Measurements from ENCODE around the gene TRIM51. TPM values are rescaled to one million over a fixed set of nuclear protein-coding genes. Genes with fewer than 3 reads are reported as not detected.
"Not testable (repeated sequence)": the region's sequence is repeated elsewhere in the genome, so short reads cannot be mapped to it uniquely, and the experiment has no call there.

The TRIM51 gene
- total RNA-seq, 1 experiment from 2014 or later, result not detected

DNA sequence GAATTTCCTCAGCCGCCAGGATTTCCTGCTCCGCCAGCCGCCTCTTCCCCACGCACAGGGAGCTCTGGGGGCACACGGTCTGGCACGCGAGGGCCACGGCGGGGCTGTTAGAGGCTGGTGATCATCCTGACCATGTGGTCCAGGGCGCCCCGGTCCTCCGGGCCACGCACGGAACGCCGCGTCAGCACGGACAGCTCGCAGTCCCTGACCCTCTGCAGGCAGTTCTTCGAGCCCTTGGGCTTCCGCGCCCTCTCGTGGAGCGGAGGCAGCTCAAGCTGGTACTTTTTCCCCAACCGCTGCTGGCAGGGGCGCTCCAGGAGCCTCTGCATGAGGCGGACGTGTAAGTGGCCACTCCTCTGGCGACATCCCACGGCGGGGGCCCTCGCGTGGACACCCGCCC lies 10.0 kb upstream of the TRIM51 start:
- H3K4me1 Mint-ChIP-seq (ENCODE audit: low read depth, unreplicated experiment); BruUV-seq (replicated peaks); H3K9me3 Mint-ChIP-seq (ENCODE audit: unreplicated experiment); DNase-seq; H3K27me3 Mint-ChIP-seq (ENCODE audit: insufficient read depth, unreplicated experiment); H3K27ac Mint-ChIP-seq (ENCODE audit: unreplicated experiment); H3K36me3 Mint-ChIP-seq (ENCODE audit: insufficient read depth, unreplicated experiment); intact Hi-C loops (cut with micrococcal nuclease; ENCODE audit: unreplicated experiment); H3K4me3 ChIP-seq (ENCODE audit: low read depth, low read length); H3K4me3 Mint-ChIP-seq (ENCODE audit: unreplicated experiment); H3K9me3 ChIP-seq; H3K36me3 ChIP-seq (ENCODE audit: control insufficient read depth, insufficient read depth, low read length); H3K27me3 ChIP-seq (replicated peaks; ENCODE audit: control insufficient read depth, insufficient read depth, low read length); H3K4me1 ChIP-seq: not testable (repeated sequence)
- POLR2A ChIA-PET, result interaction anchor here (0.6 kb wide), 1 partner anchor 399 kb away, joined by 4 read pairs; no protein-coding TSS in a partner anchor
- CTCF ChIA-PET, result interaction anchor here (0.6 kb wide), 1 partner anchor 283 kb away, joined by 3 read pairs; no protein-coding TSS in a partner anchor

DNA sequence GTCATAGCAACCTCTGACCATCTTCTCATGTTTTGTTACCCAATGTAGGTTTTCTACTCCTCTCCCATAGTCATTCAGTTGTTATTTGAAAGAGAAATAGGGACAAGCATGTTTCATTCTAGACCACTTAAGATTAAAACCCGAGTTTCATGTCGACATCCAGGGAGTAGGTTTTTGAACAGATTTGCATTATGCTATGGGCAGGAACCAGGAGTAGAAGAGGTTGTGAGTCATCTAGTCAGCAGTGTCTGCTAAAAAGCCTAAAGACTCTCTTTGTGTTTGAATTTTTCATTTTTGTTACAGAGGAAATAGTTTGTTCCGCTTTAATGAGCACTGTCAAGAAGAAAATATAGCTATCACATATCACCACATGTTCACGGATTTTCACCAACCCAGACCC lies 1.9 kb downstream of the TRIM51 start:
- H3K27me3 ChIP-seq (replicated peaks; ENCODE audit: control insufficient read depth, insufficient read depth, low read length); H3K36me3 Mint-ChIP-seq (ENCODE audit: insufficient read depth, unreplicated experiment); DNase-seq; POLR2A ChIA-PET; BruUV-seq (replicated peaks); H3K9me3 Mint-ChIP-seq (ENCODE audit: unreplicated experiment); H3K4me1 Mint-ChIP-seq (ENCODE audit: low read depth, unreplicated experiment); CTCF ChIA-PET; H3K4me1 ChIP-seq; H3K27me3 Mint-ChIP-seq (ENCODE audit: insufficient read depth, unreplicated experiment); H3K4me3 ChIP-seq (ENCODE audit: low read depth, low read length); H3K4me3 Mint-ChIP-seq (ENCODE audit: unreplicated experiment); H3K27ac Mint-ChIP-seq (ENCODE audit: unreplicated experiment); H3K9me3 ChIP-seq; H3K36me3 ChIP-seq (ENCODE audit: control insufficient read depth, insufficient read depth, low read length): not testable (repeated sequence)
- intact Hi-C loops (cut with micrococcal nuclease; ENCODE audit: unreplicated experiment), result loop anchor here (10.0 kb wide), 1 partner anchor 70 kb away; the partner anchor contains the start of genes OR5D18 and OR5L1

DNA sequence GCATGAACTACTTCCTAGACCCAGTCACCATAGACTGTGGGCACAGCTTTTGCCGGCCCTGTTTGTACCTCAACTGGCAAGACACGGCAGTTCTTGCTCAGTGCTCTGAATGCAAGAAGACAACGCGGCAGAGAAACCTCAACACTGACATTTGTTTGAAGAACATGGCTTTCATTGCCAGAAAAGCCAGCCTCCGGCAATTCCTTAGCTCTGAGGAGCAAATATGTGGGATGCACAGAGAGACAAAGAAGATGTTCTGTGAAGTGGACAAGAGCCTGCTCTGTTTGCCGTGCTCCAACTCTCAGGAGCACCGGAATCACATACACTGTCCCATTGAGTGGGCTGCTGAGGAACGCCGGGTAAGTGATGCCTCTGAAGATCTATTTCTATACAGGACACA lies 2.4 kb downstream of the TRIM51 start:
- H3K4me1 Mint-ChIP-seq (ENCODE audit: low read depth, unreplicated experiment); DNase-seq; H3K36me3 ChIP-seq (ENCODE audit: control insufficient read depth, insufficient read depth, low read length); H3K9me3 ChIP-seq; H3K27me3 ChIP-seq (replicated peaks; ENCODE audit: control insufficient read depth, insufficient read depth, low read length); H3K27ac Mint-ChIP-seq (ENCODE audit: unreplicated experiment); H3K9me3 Mint-ChIP-seq (ENCODE audit: unreplicated experiment); CTCF ChIA-PET; H3K4me3 Mint-ChIP-seq (ENCODE audit: unreplicated experiment); H3K4me1 ChIP-seq; H3K4me3 ChIP-seq (ENCODE audit: low read depth, low read length); POLR2A ChIA-PET; H3K36me3 Mint-ChIP-seq (ENCODE audit: insufficient read depth, unreplicated experiment); BruUV-seq (replicated peaks); H3K27me3 Mint-ChIP-seq (ENCODE audit: insufficient read depth, unreplicated experiment): not testable (repeated sequence)
- intact Hi-C loops (cut with micrococcal nuclease; ENCODE audit: unreplicated experiment), result loop anchor here (10.0 kb wide), 1 partner anchor 71 kb away; the partner anchor contains the start of genes OR5D18 and OR5L1

DNA sequence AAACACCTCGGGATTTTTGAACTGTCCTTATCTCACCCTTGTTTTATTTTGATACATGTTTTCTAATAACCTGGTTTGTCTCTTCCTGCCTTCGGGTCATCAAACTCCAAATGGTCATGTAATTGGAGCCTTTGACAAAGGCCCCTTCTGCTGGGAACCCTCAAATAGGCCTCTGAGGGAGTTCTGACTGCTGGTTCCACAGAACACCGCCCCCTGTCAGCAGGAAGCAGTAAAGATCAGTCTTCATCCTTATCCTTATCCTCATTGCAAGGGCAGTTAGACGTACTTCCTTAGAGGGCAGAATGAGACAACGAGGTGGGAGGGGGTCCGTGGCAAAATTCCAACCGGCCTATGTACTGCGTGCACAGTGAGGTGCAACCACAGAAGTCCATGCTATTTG lies 12.1 kb downstream of the TRIM51 start:
- TF ChIP-seq, protein P1, sequence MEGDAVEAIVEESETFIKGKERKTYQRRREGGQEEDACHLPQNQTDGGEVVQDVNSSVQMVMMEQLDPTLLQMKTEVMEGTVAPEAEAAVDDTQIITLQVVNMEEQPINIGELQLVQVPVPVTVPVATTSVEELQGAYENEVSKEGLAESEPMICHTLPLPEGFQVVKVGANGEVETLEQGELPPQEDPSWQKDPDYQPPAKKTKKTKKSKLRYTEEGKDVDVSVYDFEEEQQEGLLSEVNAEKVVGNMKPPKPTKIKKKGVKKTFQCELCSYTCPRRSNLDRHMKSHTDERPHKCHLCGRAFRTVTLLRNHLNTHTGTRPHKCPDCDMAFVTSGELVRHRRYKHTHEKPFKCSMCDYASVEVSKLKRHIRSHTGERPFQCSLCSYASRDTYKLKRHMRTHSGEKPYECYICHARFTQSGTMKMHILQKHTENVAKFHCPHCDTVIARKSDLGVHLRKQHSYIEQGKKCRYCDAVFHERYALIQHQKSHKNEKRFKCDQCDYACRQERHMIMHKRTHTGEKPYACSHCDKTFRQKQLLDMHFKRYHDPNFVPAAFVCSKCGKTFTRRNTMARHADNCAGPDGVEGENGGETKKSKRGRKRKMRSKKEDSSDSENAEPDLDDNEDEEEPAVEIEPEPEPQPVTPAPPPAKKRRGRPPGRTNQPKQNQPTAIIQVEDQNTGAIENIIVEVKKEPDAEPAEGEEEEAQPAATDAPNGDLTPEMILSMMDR (IDR thresholded peaks at IDR 0.05; ENCODE audit: insufficient read depth in 1 of 2, low read depth in 1 of 2, low read length in 1 of 2, severe bottlenecking in 1 of 2, unreplicated experiment in 1 of 2), result no peak
- intact Hi-C loops (cut with micrococcal nuclease; ENCODE audit: unreplicated experiment), result no loop called here
- Mint-ChIP-seq H3K27ac (ENCODE audit: unreplicated experiment) (no peak overlapping the region), H3K9me3 (ENCODE audit: unreplicated experiment) (no peaks in the 10 kb centered on the region), H3K4me3 (ENCODE audit: unreplicated experiment) (no peak overlapping the region), H3K36me3 (ENCODE audit: insufficient read depth, unreplicated experiment) (no peaks in the 10 kb centered on the region), H3K27me3 (ENCODE audit: insufficient read depth, unreplicated experiment) (peaks cover 5% of the 10 kb centered on the region), H3K4me1 (ENCODE audit: low read depth, unreplicated experiment) (no peaks in the 10 kb centered on the region)
- no peak for DNase-seq
- Histone ChIP-seq H3K4me1 (no peaks in the 10 kb centered on the region), H3K9me3 (no peaks in the 10 kb centered on the region), H3K36me3 (ENCODE audit: control insufficient read depth, insufficient read depth, low read length) (no peaks in the 10 kb centered on the region), H3K4me3 (ENCODE audit: low read depth, low read length) (no peak overlapping the region), H3K27me3 (replicated peaks; ENCODE audit: control insufficient read depth, insufficient read depth, low read length) (no peaks in the 10 kb centered on the region)
- POLR2A ChIA-PET, result no interaction called here
- BruUV-seq (replicated peaks), result no TSS peak
- CTCF ChIA-PET, result no interaction called here
